ENCODE results near the gene TMEM179B.
"Not testable (repeated sequence)": the region's sequence is repeated elsewhere in the genome, so short reads cannot be mapped to it uniquely, and the experiment has no call there.

The TMEM179B gene

GRCh38 chr11:62755086-62755615, 32.1 kb upstream of the TMEM179B start:
- TF ChIP-seq, protein P1, sequence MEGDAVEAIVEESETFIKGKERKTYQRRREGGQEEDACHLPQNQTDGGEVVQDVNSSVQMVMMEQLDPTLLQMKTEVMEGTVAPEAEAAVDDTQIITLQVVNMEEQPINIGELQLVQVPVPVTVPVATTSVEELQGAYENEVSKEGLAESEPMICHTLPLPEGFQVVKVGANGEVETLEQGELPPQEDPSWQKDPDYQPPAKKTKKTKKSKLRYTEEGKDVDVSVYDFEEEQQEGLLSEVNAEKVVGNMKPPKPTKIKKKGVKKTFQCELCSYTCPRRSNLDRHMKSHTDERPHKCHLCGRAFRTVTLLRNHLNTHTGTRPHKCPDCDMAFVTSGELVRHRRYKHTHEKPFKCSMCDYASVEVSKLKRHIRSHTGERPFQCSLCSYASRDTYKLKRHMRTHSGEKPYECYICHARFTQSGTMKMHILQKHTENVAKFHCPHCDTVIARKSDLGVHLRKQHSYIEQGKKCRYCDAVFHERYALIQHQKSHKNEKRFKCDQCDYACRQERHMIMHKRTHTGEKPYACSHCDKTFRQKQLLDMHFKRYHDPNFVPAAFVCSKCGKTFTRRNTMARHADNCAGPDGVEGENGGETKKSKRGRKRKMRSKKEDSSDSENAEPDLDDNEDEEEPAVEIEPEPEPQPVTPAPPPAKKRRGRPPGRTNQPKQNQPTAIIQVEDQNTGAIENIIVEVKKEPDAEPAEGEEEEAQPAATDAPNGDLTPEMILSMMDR (conservative IDR thresholded peaks at IDR 0.05; ENCODE audit: low read length), result no peak
- H3K4me3 ChIP-seq (ENCODE audit: low read length), result no peak overlapping the region
- DNase-seq (ENCODE audit: low read depth), result no peak

DNA sequence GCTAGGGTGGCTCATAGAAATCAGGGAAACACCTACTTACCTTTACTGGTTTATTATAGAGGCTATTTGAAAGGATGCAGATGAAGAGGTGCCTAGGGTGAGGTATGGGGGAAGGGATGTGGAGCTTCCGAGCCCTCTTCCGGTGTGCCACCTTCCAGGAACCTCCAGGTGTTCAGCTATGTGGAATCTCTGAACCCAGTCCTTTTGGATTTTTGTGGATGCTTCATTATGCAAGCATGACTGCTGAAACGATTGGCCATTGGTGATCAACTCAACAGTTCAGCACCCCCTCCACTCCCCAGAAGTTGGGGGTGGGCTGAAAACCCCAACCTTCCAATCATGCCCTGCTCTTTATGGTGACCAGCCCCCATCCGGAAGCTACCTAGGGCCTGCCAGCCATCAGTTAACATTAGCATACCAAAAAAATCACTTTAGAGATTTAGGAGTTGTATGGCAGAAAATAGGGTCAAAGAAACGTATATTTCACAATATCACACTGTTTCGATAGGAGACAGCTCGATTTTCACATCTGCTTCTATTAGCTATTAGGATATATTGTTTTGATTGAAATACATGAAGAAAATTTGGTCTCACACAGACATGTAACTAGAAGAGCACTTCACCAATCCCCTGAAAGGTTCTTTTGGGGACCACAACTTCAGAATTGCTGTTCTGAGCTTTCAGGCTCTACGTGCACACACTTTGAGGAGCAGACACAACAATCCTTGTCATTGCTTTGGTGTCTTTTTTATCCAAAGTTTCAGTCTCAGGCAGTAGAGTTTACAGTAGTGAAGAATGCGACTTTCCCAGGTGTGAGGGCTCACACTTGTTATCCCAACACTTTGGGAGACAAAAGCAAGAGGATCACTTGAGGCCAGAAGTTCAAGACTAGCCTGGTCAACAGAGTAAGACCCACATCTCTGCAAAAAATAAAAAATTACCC, 29.1 kb upstream of the TMEM179B start:
- TF ChIP-seq, protein P1 (conservative IDR thresholded peaks at IDR 0.05; ENCODE audit: low read length), result no peak
- DNase-seq (ENCODE audit: low read depth), result no peak
- H3K4me3 ChIP-seq (ENCODE audit: low read length), result no peak overlapping the region

DNA sequence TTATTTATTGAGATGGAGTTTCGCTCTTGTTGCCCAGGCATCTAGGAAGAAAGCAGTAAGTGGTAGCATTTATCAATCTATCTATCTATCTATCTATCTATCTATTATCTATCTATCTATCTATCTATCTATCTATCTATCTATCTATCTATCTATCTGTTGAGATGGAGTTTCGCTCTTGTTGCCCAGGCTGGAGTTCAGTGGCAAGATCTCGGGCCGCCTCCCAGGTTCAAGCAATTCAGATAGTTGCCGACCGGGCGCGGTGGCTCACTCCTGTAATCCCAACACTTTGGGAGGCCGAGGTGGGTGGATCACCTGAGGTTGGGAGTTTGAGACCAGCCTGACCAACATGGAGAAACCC, 26.4 kb upstream of the TMEM179B start:
- not testable (repeated sequence) for DNase-seq (ENCODE audit: low read depth)
- H3K4me3 ChIP-seq (ENCODE audit: low read length), result peak overlapping the region; percentile 93

- peak overlapping the region; percentile 80 for H3K4me3 ChIP-seq (ENCODE audit: low read length)
- peak; percentile 16 for DNase-seq (ENCODE audit: low read depth)
- TF ChIP-seq, protein P1 (conservative IDR thresholded peaks at IDR 0.05; ENCODE audit: low read length), result no peak
These were observed 16.4 kb upstream of the TMEM179B start for GRCh38 chr11:62770778-62771143.

GRCh38 chr11:62771144-62772021, 15.8 kb upstream of the TMEM179B start, which contains the start of gene TAF6L:
Gene TAF6L (plus strand): TSS chr11:62771396. CDS start chr11:62775784, 4,388 bp downstream.
- TF ChIP-seq, protein P1 (conservative IDR thresholded peaks at IDR 0.05; ENCODE audit: low read length), result no peak
- H3K4me3 ChIP-seq (ENCODE audit: low read length), result peak within 1 kb of the TSS; percentile 80
- peak; percentile 95 for DNase-seq (ENCODE audit: low read depth)

DNA sequence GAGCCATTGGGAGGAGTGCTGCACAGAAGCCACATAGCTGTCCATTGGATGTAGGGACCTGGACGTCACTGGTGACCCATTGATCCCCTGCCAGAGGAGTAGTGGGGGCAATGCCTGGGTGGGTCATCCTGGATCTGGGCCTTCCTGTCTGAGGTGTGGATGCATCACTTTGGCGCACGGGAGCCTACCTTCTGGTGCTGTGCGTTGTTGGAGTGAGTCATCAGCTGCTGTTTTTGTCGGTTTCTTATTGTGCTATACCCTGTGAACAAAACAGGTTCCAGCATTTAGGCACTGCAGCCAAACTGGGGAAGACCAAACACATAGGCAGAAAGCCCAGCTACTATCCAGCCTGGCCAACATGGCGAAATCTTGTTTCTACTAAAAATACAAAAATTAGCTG, 12.8 kb upstream of the TMEM179B start:
- DNase-seq (ENCODE audit: low read depth), result no peak
- TF ChIP-seq, protein P1 (conservative IDR thresholded peaks at IDR 0.05; ENCODE audit: low read length), result no peak
- H3K4me3 ChIP-seq (ENCODE audit: low read length), result no peak overlapping the region

DNA sequence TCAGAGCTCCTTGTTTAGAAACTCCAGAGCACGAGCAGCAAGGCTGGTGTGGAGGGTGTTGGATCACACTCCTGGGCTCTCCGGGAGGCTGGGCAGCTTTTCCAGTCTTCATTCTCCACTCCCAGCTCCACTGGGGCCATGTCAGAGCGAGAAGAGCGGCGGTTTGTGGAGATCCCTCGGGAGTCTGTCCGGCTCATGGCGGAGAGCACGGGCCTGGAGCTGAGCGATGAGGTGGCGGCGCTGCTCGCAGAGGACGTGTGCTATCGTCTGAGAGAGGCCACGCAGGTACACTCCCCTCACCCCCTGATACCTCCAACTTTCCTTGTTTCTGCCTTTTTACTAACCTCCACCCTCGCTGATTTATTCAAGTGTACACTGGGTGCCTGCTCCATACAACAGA, 11.6 kb upstream of the TMEM179B start:
- H3K4me3 ChIP-seq (ENCODE audit: low read length), result no peak overlapping the region
- no peak for DNase-seq (ENCODE audit: low read depth)
- TF ChIP-seq, protein P1 (conservative IDR thresholded peaks at IDR 0.05; ENCODE audit: low read length), result no peak

Measured in AG10803 (cell line).